K562 (cell line): ENCODE results near the gene USP46. TPM values are rescaled to one million over a fixed set of nuclear protein-coding genes. Genes with fewer than 3 reads are reported as not detected.

ENCODE experiments used
- CBX1 ChIP-seq: sonication (generic); IDR thresholded peaks from 2 replicates; pipeline ENCODE4 v1.6.1; 2016; ENCODE audit warnings: antibody characterized with exemption, low read depth, mild to moderate bottlenecking
- CBX3 ChIP-seq, 2 experiments: IDR thresholded peaks; 1 replicate in 1 of 2; 2 replicates in 1 of 2; pipeline ENCODE4 v1.6.1; 2012; ENCODE audit warnings: inconsistent platforms in 2 of 2, low read length in 2 of 2, borderline replicate concordance in 1 of 2, control low read depth in 1 of 2
- CHD1 ChIP-seq: fragments of 200-600 bp; sonication (generic); IDR thresholded peaks from one replicate; pipeline ENCODE4 v1.6.1; 2012; ENCODE audit warnings: mild to moderate bottlenecking, moderate library complexity, low read length, inconsistent platforms
- CREM ChIP-seq: IDR thresholded peaks from 2 replicates; pipeline ENCODE4 v1.6.1; 2014; ENCODE audit warnings: antibody characterized with exemption, low read depth
- HEY1 ChIP-seq: fragments of 250-450 bp; sonication (Bioruptor Pico); IDR thresholded peaks from 2 replicates; pipeline ENCODE4 v1.5.0; 2020; ENCODE audit warnings: mild to moderate bottlenecking, moderate library complexity, borderline replicate concordance
- HIVEP1 ChIP-seq: fragments of 250-450 bp; sonication (Bioruptor Pico); IDR thresholded peaks from 2 replicates; pipeline ENCODE4 v1.4.0; 2020; ENCODE audit warnings: mild to moderate bottlenecking
- L3MBTL2 ChIP-seq: fragments of 450-650 bp; IDR thresholded peaks from 2 replicates; pipeline ENCODE4 v1.6.1; 2016; ENCODE audit warnings: mild to moderate bottlenecking, moderate library complexity
- MIER1 ChIP-seq: fragments of 450-650 bp; IDR thresholded peaks from 2 replicates; pipeline ENCODE4 v1.6.1; 2016; ENCODE audit warnings: antibody characterized with exemption, mild to moderate bottlenecking, low read depth
- NCOA6 ChIP-seq: fragments of 450-650 bp; IDR thresholded peaks from 2 replicates; pipeline ENCODE4 v1.6.1; 2017; ENCODE audit warnings: mild to moderate bottlenecking
- PHF8 ChIP-seq: fragments of 200-600 bp; sonication (generic); IDR thresholded peaks from 2 replicates; pipeline ENCODE4 v1.6.1; 2012; ENCODE audit warnings: mixed run types, mild to moderate bottlenecking, inconsistent platforms, low read length, moderate library complexity, borderline replicate concordance
- RB1 ChIP-seq: fragments of 450-650 bp; IDR thresholded peaks from 2 replicates; pipeline ENCODE4 v1.6.1; 2017; ENCODE audit warnings: low read depth, mild to moderate bottlenecking
- UBTF ChIP-seq, 2 experiments: IDR thresholded peaks; 2 replicates each; pipeline ENCODE4 v1.6.1; 2012; ENCODE audit warnings: improper control_type of control experiment in 2 of 2, low read depth in 2 of 2, low read length in 2 of 2, borderline replicate concordance in 1 of 2
- XRCC3 ChIP-seq: fragments of 450-650 bp; IDR thresholded peaks from 2 replicates; pipeline ENCODE4 v1.6.1; 2017; ENCODE audit warnings: mild to moderate bottlenecking, moderate library complexity
- ZBTB1 ChIP-seq: sonication (generic); formaldehyde crosslinking; IDR thresholded peaks from 2 replicates; pipeline ENCODE4 v1.8.1; 2023; ENCODE audit warnings: missing genetic modification reagents, low read depth, mild to moderate bottlenecking, borderline replicate concordance
- ZFX ChIP-seq: sonication (generic); formaldehyde crosslinking; IDR thresholded peaks from 2 replicates; pipeline ENCODE4 v1.8.0; 2022; ENCODE audit warnings: mild to moderate bottlenecking, missing genetic modification reagents, moderate library complexity
- ZNF316 ChIP-seq: fragments of 450-650 bp; IDR thresholded peaks from 2 replicates; pipeline ENCODE4 v1.6.1; 2016
- polyA plus RNA-seq, 8 experiments: library from polyadenylated mRNA; depleted of rRNA in 4 of 8; stranded (reverse) in 5 of 8; unstranded in 3 of 8; fragments of >200 nt; fragmentation: Nextera tagmentation in 2 of 8; fragmentation: Illumina TruSeq in 1 of 8; extraction: Ambion mirVana in 2 of 8; extraction: Trizol in 1 of 8; gene quantifications; 2 replicates each; pipeline versions ENCODE4 v1.2.1 to v1.2.3, GENCODE V29; 2011 to 2014; ENCODE audit warnings: inconsistent platforms in 1 of 8, missing spikeins in 1 of 8
- total RNA-seq, 7 experiments: library from RNA; depleted of rRNA in 6 of 7; stranded (reverse); fragments of >200 nt in 6 of 7; fragmentation: Illumina TruSeq in 2 of 7; extraction: Trizol in 2 of 7; gene quantifications; 2 replicates each; pipeline versions ENCODE4 v1.2.1 to v1.2.3, GENCODE V29; 2011 to 2021; ENCODE audit warnings: low replicate concordance in 1 of 7
- TF ChIP-seq, protein P1 (sequence below): fragments of 250-450 bp; sonication (Bioruptor Pico); IDR thresholded peaks from 2 replicates; pipeline ENCODE4 v1.8.0; 2022; ENCODE audit warnings: moderate library complexity, mild to moderate bottlenecking, inconsistent platforms
- TF ChIP-seq, protein P2 (sequence below): sonication (generic); formaldehyde crosslinking; IDR thresholded peaks from 2 replicates; pipeline ENCODE4 v1.8.0; 2022; ENCODE audit warnings: mild to moderate bottlenecking, missing genetic modification reagents, borderline replicate concordance
- TF ChIP-seq, protein P3 (sequence below): sonication (generic); formaldehyde crosslinking; IDR thresholded peaks from 2 replicates; pipeline ENCODE4 v1.8.0; 2022; ENCODE audit warnings: missing genetic modification reagents, mild to moderate bottlenecking, moderate library complexity, borderline replicate concordance

Gene USP46
- total and polyA plus RNA-seq, 9 of the 15 experiments (the other 6 are each of a cell fraction or from before 2014, with no cell fraction given), result 3.0 to 11.7 (median 8.4) TPM

- peak; percentile 67 for TF ChIP-seq ZNF316
- TF ChIP-seq HEY1 (CRISPR knock-in tag), result no peak
- peak; percentile 76; the same call in 1 of the 2 replicates for TF ChIP-seq L3MBTL2
- peak; percentile 21; the same call in 1 of the 2 replicates for TF ChIP-seq PHF8
- TF ChIP-seq CREM, result 0 out of 2 replicates have a peak, but pooled peaks have one; percentile 5
- TF ChIP-seq, protein P1, sequence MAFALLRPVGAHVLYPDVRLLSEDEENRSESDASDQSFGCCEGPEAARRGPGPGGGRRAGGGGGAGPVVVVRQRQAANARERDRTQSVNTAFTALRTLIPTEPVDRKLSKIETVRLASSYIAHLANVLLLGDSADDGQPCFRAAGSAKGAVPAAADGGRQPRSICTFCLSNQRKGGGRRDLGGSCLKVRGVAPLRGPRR (CRISPR knock-in tag), result no peak
- peak; percentile 58 for TF ChIP-seq ZFX (CRISPR knock-in tag)
- peak; percentile 89; the same call in 1 of the 2 replicates for TF ChIP-seq NCOA6
- 0 out of 2 replicates have a peak, but pooled peaks have one; percentile 49 for TF ChIP-seq MIER1
- no peak for TF ChIP-seq CHD1
- peak in 1 of 2 experiments; percentile 73; a peak in 3 of 4 replicates for TF ChIP-seq UBTF (IDR thresholded peaks at IDR 0.05; ENCODE audit: borderline replicate concordance in 1 of 2, low read depth in 2 of 2, low read length in 2 of 2)
- TF ChIP-seq CBX1, result peak; percentile 48; the same call in 1 of the 2 replicates
- no peak for TF ChIP-seq HIVEP1
- no peak for TF ChIP-seq ZBTB1 (CRISPR knock-in tag)
- peak; percentile 21; the same call in 1 of the 2 replicates for TF ChIP-seq RB1
- TF ChIP-seq, protein P2, sequence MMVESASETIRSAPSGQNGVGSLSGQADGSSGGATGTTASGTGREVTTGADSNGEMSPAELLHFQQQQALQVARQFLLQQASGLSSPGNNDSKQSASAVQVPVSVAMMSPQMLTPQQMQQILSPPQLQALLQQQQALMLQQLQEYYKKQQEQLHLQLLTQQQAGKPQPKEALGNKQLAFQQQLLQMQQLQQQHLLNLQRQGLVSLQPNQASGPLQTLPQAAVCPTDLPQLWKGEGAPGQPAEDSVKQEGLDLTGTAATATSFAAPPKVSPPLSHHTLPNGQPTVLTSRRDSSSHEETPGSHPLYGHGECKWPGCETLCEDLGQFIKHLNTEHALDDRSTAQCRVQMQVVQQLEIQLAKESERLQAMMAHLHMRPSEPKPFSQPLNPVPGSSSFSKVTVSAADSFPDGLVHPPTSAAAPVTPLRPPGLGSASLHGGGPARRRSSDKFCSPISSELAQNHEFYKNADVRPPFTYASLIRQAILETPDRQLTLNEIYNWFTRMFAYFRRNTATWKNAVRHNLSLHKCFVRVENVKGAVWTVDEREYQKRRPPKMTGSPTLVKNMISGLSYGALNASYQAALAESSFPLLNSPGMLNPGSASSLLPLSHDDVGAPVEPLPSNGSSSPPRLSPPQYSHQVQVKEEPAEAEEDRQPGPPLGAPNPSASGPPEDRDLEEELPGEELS (CRISPR knock-in tag), result no peak
- TF ChIP-seq, protein P3, sequence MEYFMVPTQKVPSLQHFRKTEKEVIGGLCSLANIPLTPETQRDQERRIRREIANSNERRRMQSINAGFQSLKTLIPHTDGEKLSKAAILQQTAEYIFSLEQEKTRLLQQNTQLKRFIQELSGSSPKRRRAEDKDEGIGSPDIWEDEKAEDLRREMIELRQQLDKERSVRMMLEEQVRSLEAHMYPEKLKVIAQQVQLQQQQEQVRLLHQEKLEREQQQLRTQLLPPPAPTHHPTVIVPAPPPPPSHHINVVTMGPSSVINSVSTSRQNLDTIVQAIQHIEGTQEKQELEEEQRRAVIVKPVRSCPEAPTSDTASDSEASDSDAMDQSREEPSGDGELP (CRISPR knock-in tag), result peak; percentile 34; the same call in 1 of the 2 replicates
- TF ChIP-seq XRCC3, result no peak
- TF ChIP-seq CBX3 (IDR thresholded peaks at IDR 0.05; ENCODE audit: borderline replicate concordance in 1 of 2, low read length in 2 of 2), result no peak
Observed at GRCh38 chr4:52659722-52660261, 691 bp upstream of the USP46 start (continued).
